Measurements from ENCODE around the gene ADAMTS9.

Gene ADAMTS9

DNA sequence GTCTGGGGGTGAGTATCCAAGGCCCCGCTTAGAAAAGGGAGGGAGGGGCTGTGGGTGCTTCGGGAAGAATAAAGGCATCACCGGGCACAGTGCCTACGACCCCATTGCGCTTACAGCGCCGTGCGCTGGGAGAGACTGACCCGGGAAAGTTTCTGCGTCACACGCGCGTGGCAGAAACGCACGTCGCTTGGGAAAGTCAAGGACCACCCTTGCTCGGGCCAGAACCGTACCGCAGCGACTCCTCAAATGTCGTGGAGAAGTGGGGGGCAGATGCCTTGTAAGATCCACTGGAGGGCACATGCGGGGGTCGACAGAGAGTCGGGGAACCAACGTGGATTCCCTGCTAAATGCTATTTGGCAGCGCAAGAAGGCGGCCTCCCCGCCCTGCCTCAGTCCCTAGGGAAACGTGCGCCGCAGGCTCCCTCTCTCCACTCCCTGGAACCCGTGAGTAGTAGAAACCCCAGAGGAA, 2.4 kb downstream of the ADAMTS9 start:
- no peak for DNase-seq (ENCODE audit: low spot score)

DNA sequence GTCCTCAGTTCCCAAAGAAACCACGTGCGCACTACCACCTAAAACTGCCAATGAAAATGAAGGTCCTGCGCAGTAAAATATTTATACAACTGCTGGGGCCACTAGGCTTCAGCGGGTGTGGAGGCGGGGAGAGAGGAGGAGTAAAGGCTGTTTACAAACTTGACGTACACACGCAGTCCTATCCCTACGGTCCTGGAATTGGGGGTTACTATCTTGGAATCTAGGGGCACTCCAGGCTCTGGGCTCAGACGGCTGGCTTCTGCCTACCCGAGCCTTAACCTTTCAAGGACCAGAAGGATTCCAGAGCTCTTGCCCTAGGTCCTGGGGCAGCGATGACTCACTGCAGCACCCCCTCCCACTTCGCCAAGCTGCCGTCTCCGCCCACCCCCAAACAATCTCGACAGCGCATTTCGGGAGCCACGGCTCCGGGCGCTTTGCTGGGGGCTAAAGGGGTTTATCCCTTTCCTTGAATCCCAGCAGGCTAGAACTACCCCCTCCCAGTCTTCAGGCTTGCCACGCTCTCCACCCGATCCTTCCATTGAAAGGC, 3.0 kb downstream of the ADAMTS9 start:
- no peak for DNase-seq (ENCODE audit: low spot score)

DNA sequence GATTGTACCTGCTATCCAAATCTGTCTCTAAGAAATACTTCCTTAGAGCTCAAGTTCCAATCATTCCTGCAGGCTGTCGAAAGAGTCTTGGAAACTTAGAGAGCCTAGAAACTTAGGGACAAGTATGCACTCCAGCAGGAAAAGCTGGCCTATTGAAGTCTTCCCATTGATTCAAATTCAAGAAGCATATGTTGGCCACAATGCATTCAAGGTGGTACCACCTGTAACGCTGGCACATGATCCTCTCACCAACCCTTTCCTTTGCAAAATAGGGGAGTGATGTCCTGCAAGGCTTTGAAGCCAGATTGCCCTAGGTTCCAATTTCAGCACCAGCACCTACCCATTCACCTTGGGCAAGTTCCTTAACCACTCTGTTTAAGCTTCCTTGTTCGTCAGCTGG, 6.0 kb downstream of the ADAMTS9 start:
- no peak for DNase-seq (ENCODE audit: low spot score)

DNA sequence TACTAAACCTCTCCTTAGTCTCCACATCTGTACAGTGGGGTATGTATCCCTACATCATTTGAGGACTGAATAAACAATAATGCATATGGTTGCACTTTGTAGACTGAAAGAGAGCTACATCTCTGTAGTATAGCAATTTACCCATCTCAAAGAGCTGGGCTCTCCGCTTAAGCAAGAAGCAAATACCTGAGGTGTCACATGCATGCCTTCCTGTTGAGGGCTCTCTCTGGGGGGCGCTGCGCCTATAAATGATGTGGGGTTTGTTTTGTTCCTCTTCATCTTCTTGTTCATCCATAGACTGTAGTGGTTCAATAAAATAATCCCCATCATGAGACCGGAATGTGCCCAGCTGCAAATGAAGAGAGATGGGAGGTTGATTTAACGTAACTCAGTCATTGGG, 6.8 kb downstream of the ADAMTS9 start:
- no peak for DNase-seq (ENCODE audit: low spot score)

DNA sequence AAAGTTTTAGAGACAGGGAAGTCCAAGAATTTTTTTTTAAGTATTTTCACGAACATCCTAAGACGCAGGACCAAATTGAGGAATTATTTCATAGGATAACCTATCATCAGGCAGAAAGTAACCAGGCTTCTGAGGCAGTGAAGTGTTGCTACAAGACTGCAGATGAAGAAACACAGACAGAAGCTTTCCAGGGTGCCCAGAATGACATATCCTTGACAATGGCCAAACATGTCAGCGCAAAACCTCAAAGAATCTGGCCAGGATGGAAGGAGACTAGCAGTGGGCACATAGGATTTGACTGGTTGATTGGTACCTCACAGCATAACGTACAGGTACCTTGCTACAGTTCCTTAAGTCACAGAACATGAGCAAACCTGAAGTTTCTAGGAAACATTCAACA, 7.5 kb downstream of the ADAMTS9 start:
- no peak for DNase-seq (ENCODE audit: low spot score)

DNA sequence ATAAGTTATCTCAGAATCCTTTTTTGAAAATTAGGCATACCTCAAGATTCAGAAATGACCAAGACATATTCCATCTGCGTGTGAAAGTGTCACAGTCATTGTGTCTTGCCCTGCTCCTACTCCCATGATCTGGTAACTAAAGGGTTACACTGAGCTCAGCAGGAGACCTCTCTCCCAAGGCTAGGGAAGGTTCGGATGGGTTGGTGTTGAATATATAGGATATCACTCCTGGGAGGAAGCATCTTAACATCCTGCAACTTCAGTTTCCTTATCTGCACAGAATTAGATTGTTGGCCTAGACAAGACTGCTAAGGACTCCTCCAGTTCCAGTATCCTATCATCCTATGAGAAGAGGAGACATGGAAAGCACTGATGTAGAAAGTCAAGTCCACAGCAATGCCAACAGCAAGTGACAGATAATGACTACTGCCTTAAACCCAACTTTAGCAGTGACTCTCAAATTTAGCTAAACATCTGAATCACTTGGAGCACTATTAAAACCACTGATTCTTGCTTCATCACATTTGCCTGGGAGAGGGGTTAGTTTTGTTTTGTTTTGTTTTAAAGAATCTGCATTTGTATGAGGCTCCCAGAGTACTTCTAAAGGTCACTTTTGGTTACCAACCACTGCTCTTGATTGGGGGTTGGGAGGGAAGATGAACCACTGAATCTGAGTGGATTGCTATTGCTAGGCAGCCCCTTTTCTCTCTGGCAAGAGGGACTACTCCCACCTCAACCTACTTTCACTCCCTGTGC, 9.7 kb downstream of the ADAMTS9 start:
- no peak for DNase-seq (ENCODE audit: low spot score)

DNA sequence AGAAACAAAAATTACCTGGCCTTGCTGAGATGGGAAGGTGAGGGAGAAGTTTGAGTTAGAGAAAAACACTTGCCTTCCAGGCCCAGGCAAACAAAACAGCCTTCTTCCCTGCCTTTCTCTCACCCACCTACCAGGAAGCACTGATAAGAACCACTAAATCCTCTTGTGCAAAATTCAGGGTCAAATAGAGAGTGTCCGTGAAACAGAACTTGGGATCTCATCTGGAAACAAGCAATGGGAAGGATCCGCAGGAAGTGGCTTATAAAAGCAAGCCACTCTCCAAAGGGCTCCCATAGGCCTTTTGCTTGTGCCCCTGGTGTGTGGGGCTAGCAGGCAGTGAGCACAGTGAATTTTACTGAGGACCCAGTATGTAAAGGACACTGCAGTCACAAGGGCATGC, 11.0 kb downstream of the ADAMTS9 start:
- DNase-seq (ENCODE audit: low spot score) = no peak

DNA sequence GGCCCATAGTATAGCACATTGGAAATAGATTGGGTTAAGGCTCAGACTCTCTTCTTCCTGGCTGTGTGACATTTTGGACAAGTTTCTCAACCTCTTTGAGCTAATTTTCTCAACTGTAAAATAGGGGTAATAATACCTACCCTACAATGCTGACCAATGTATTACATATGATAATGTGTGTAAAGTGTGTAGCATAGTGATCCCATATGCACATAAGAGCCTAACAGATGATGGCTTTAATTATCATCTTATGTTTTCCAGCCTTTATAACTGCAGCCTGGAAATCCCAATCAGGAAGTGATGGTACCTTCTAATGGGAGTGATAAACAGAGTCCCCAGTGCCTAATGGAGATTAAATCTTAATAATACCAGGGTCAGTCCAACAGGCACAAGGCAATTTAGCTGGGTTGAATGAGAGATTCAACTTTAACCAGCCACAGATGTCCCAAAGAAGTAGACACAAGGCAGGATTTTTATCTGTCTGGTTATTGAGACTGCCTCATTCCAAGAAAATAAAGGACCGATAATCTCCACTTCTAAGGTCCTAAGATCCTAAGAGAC, 12.0 kb downstream of the ADAMTS9 start:
- no peak for DNase-seq (ENCODE audit: low spot score)

DNA sequence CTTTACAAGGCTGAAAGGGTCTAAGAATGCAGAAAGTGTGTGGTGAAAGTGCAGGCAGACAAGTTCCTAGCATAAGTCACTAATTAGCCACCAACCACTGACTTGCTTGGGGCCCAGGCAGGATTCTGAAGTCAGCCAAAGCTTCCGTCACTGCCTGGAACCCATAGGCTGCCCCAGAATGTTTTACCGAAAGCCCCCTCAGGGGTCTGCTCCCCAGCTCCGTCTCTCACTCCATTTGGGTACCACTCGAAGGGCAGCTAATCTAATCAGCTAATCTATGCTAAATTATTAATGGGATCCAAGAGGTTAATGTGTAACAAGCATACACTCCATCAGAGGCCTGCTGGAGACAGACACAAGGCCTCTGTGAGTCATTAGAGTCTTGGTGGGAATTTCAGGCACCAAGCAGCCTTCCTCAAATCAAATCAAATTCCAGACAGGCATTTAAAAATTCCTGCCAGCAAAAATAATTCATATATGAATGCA, 13.2 kb downstream of the ADAMTS9 start:
- DNase-seq (ENCODE audit: low spot score) = no peak

DNA sequence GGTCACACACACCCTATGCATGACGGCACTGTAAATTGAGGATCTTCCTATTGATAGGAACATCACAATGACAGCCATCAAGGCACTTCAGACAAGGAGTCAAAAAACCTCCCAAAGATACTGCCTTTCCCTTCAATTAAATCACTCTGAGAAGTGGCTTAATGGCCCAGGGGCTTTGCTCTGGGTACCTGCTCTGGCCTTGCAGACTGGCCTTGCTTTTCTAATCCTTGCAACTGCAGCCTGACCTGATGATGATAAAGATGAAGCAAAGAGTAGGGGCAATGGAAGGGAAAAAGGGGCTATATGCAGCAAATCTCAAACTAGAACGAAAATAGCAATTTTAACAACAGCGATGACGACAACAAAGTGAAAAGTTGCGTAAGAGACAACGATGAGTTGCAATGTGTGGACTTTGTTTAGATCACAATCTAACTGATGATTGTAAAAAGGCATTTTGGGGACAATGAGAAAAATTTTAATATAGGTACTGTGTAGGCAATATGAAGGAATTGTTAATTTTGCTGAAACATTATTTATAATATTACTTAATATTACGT, 14.6 kb downstream of the ADAMTS9 start:
- no peak for DNase-seq (ENCODE audit: low spot score)

DNA sequence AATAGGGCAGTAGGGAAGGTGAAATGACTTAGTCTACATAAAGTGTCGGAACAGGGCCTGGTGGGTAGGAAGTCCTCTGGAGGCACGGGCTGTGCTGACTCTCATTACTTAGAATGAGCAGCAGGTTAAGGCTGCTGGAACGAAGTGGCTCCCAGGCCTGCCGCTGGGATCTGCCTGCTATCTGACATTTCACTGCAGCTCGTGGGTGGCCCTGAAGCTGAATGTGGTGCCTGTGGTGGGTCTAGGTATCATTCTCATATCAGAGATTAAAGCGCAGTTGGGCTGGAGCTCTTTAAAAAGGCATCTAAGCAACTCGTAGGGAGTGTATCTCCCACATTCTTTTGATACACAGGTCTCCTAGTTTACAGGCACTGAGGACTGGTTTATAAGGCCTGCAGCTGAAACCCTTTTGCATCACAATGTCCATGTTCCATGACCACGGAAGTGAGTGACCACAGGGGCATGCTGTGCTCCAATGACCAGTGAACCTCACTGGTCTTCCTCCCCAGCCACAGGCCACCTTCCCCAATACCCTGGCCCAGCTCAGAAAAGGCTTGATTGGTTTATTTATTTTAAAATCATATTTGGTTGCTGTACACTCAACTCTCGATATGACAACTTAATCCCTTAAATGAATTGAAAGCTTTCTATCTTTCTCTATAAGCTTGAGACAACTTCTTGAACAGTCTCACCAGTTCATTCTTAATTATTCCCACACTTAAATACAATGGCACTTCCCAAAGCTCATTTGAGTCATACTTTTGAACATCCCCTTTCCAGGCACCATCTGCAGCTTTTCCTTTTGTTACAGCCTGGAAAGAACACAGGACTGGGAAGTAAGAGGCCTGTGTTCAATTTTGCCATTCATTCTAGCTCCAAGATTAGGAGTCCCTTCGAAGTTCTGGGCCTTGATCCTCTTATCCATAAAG, 19.0 kb downstream of the ADAMTS9 start:
- no peak for DNase-seq (ENCODE audit: low spot score)

DNA sequence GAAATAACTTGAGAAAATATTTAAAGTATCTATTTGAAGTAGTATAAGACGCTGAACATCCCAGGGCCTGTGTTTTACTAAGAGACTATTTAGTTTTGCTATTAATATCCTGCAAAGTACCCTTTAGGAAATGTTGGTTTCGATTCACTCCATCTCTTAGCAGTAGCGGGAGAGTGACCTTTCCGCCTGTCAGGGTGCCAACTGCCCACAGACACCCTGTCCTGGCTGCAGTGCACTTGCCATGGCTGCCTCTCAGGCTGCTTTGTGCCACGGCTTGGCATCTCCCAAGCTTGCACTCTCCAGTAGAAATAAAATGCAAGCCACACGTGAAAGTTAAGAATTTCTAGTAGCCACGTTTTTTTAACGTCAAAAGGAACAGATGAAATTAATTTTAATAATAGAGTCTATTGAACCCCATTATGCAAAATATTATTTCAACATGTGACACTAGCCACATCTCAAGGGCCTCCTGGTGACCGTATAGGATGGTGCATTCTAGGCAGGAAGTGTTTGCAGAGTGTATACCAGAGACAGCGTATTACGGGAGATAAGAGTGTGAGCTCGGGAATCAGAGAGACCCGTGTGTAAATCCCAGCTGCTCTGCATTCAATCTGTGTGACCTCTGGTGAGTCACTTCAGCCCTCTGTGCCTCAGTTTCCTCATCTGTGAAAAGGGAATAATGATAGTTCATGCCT, 19.8 kb downstream of the ADAMTS9 start:
- no peak for DNase-seq (ENCODE audit: low spot score)

DNA sequence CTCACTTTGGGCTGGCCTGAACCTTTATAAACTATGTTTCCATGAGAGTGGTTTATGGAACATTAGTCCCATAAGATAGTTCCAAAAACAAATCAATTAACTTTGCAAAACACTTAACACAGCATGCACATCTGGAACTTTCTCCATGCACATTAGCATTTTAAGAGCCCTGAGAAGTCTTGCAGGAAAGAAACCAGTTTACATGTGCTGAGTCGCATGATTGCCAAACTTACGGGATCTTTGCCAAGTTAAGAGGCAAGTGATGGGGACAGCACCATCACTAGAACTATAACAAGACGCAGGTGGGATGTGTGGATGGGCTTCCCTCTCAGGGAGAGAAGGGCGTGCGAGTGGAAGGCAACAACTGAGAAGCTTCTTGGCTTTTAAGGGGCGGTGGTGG, 20.7 kb downstream of the ADAMTS9 start:
- DNase-seq (ENCODE audit: low spot score) = no peak

DNA sequence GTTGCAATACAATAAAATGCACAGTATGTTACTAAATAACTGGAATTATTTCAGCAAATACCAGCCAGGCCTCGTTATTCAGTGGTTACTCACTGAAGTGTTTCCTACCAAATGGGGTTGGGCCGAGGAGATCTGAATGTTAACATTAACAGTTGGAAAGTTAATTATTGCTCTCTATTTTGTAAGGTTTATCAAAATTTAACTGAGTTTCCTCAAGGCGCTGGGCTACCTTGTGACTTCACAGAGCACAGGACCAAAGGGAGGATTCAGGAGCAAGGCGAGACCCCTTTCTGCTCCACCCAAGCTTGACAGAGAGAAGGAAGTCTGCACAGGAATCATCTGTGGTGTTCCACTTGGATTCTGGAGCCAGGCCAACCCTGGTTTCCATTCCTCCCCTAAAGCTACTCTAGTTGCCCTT, 21.6 kb downstream of the ADAMTS9 start:
- DNase-seq (ENCODE audit: low spot score) = no peak

DNA sequence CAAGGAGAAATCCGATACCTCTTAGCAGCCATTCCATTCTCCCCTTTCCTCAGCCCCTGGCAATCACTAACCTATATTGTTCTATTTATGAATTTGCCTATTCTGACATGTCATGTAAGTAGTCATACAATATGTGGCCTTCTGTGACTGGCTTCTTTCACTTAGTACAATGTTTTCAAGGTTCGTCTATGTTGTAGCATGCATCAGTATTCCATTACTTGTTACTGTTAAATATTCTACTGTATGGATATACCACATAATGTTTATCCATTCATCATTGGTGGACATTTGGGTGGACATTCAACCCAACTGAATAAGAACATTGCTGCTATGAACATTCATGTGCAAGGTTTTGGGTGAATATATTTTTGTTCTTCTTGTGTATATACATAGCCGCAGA, 23.4 kb downstream of the ADAMTS9 start:
- no peak for DNase-seq (ENCODE audit: low spot score)

DNA sequence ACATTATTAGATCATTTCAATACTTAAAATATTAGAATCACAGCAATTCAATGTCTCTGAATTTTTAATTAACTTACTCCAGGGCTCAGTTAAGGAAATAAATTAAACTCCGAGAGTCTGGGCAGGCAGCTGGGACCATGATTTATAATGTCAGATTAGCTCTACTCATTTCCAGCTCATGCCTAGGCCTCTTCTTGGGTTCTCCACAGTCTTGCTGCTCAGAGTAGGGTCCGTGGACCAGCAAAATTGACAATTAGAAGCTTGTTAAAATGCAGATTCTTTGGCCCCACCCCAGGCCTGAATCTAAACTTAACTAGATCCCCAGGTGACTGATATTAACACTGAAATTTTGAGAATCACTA, 28.2 kb downstream of the ADAMTS9 start:
- no peak for DNase-seq (ENCODE audit: low spot score)

DNA sequence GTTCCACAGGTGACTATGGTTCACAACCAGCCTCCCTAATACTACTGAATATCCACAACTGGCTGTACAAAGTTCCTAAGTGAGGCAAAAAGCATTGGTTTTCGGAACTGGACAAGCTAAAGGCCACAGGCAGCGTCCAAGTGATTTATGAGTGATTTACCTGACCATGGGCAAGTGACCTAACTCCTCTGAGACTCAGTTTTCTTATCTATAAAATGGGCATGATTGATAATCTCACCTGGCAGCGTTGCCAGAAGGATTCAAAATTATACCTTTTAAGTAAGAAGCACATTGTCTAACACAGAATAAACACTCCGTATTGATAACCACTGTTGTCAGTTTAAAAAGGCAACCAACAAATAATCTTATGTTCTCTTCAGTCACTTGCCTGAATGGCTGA, 29.8 kb downstream of the ADAMTS9 start:
- DNase-seq (ENCODE audit: low spot score) = no peak

DNA sequence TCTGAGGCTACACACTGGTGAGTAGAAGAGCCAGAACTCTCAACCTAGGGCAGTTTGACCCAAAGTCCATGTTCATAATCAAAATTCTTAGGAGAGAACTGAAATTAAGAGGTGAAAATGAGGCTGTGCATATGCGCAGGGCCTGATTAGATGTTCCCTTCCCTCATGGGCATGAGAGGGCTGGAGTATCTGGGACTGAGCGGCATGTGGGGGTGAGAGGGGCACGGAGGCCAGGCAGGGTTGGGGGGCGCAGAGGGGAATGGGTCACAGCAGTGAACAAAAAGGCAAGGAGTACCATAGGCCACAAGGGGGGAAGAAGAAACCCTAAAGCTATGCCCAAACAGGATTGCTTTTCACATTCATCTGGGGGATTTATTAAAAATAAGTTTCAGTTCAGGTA, 31.3 kb downstream of the ADAMTS9 start:
- DNase-seq (ENCODE audit: low spot score) = no peak

DNA sequence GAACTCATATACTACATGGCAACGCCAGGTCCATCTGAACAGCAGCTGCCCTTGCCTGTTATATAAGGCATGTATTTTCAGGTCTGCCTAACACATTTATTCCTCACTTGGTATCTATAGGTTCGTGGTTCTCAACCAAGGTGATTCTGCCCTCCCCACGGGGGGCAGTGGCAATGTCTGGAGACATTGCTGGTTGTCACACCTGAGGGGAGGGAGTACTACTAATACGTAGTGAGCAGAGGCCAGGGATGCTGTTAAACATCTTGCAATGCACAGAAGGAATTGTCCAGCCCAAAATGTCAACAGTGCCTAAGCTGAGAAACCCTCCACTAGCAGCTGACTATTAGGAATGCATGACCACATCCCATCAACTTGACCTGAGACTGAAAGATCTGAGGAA, 32.6 kb downstream of the ADAMTS9 start:
- DNase-seq (ENCODE audit: low spot score) = no peak

DNA sequence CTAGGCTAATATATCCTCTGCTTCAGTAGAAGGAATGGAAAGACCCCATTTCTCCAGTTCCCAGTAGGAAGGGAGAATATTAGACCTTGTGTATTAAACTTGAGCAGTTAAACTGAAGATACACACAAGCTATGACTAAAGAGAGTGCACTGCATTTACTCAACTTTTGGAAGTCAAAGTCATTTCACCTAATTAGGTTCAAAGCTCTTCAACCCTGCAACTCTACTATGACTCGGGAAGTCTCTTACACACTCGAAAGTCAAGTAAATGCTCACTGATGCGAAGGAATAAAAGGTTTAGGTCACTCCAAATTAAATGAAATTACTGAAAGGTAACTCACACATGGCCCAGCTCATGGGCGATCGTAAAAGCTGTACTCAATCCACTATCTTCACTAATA, 33.8 kb downstream of the ADAMTS9 start:
- DNase-seq (ENCODE audit: low spot score) = no peak

DNA sequence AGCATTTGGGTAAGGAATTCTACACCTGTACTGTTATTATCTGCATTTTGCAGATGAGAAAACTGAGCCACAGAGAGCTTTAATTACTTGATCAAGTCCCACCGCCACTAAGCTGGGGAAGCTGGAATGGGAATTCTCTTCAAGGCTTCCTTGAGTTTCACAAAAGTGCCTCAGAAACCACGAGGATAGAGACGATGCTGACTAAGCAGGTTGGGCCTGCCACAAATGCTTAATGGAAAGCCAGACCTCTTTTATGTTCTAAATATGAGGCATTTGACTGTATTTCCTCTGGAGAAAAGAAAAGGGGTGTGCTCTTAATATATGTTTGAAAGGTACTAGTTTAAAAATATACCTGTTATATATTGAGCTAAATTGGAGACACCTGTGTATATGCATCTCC, 34.7 kb downstream of the ADAMTS9 start:
- no peak for DNase-seq (ENCODE audit: low spot score)

All from cerebellar cortex (tissue), 1 donor.